GM12872 (cell line): ENCODE data around the gene TPX2.

Experiments used
- TF ChIP-seq, protein P1 (sequence below): IDR thresholded peaks from 3 replicates; pipeline ENCODE4 v1.5.1; 2011; ENCODE audit warnings: low read depth, mild to moderate bottlenecking, low read length, moderate library complexity; ENCODE audit not compliant: insufficient read depth

The TPX2 gene, protein sequence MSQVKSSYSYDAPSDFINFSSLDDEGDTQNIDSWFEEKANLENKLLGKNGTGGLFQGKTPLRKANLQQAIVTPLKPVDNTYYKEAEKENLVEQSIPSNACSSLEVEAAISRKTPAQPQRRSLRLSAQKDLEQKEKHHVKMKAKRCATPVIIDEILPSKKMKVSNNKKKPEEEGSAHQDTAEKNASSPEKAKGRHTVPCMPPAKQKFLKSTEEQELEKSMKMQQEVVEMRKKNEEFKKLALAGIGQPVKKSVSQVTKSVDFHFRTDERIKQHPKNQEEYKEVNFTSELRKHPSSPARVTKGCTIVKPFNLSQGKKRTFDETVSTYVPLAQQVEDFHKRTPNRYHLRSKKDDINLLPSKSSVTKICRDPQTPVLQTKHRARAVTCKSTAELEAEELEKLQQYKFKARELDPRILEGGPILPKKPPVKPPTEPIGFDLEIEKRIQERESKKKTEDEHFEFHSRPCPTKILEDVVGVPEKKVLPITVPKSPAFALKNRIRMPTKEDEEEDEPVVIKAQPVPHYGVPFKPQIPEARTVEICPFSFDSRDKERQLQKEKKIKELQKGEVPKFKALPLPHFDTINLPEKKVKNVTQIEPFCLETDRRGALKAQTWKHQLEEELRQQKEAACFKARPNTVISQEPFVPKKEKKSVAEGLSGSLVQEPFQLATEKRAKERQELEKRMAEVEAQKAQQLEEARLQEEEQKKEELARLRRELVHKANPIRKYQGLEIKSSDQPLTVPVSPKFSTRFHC

DNA sequence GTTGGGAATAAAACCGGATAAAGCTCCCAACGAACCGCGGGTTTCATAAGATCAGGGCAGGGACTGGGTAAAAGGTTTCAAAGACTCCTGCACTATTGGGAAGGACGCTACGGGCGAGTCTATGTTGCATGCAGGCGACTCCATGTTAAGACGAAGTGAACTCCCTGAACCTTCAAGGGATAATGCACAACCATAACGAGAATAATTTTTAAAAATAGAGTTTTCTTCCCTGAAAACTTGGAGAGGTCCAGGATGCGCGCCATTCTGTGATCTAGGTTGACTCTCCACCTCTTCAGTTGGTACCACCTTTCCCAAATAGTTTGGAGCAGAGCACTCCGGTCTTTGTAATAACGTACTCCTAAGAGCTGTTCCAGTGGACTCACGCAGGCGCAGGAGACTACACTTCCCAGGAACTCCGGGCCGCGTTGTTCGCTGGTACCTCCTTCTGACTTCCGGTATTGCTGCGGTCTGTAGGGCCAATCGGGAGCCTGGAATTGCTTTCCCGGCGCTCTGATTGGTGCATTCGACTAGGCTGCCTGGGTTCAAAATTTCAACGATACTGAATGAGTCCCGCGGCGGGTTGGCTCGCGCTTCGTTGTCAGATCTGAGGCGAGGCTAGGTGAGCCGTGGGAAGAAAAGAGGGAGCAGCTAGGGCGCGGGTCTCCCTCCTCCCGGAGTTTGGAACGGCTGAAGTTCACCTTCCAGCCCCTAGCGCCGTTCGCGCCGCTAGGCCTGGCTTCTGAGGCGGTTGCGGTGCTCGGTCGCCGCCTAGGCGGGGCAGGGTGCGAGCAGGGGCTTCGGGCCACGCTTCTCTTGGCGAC, at the start of gene TPX2:
Gene TPX2, plus strand, starts transcription at position 562 of the 821 bp plus-strand sequence. CDS start 18,187 bp downstream, outside the sequence.
- TF ChIP-seq, protein P1, sequence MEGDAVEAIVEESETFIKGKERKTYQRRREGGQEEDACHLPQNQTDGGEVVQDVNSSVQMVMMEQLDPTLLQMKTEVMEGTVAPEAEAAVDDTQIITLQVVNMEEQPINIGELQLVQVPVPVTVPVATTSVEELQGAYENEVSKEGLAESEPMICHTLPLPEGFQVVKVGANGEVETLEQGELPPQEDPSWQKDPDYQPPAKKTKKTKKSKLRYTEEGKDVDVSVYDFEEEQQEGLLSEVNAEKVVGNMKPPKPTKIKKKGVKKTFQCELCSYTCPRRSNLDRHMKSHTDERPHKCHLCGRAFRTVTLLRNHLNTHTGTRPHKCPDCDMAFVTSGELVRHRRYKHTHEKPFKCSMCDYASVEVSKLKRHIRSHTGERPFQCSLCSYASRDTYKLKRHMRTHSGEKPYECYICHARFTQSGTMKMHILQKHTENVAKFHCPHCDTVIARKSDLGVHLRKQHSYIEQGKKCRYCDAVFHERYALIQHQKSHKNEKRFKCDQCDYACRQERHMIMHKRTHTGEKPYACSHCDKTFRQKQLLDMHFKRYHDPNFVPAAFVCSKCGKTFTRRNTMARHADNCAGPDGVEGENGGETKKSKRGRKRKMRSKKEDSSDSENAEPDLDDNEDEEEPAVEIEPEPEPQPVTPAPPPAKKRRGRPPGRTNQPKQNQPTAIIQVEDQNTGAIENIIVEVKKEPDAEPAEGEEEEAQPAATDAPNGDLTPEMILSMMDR = peak; percentile 40; the same call in 1 of the 3 replicates

DNA sequence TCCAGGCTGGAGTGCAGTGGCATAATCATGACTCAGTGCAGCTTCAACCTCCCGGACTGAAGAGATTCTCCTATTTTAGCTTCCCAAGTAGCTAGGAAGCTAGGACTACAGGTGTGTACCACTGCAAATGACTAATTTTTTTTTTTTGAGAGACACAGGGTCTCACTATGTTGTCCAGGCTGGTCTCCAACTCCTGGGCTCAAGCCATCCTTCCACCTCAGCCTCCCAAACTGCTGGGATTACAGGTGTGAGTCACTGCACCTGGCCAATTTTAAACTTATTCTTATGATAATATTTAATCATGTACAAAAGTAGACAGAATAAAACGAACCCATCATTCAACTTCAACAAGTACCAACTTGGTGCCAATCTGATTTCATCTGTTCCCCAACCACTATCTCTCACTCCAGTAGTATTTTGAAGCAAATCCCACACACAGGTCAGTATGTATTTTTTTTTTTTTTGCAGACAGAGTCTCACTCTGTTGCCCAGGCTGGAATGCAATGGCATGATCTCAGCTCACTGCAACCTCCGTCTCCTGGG, 48.9 kb upstream of the TPX2 start:
- TF ChIP-seq, protein P1 = no peak

DNA sequence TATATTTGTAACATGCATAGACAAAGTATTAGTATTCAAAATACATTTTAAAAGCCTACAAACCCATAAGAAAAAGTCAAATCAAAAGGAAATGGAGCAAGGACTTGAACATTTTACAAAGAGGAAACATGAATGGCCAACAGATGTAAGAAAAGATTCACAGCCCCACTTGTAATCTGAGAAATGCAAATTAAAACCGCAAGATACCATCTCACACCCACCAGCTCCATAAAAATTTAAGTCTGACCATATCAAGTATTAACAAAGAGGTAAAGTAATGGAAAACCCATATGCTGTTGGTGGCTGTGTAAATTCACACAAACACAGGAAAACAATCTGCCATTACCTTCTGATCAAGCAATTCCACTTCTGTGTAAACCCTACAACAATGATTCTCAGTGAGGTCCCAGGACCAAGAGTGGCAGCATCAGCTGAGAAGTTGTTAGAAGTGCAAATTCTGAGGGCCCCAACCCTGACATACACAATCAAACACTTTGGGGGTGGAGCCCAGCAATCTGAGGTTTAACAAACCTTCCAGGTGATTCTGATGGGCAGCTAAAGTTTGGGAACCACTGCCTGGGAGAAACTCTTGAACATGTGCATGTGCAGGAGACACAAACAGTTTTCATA, 47.3 kb upstream of the TPX2 start:
- TF ChIP-seq, protein P1 = no peak

DNA sequence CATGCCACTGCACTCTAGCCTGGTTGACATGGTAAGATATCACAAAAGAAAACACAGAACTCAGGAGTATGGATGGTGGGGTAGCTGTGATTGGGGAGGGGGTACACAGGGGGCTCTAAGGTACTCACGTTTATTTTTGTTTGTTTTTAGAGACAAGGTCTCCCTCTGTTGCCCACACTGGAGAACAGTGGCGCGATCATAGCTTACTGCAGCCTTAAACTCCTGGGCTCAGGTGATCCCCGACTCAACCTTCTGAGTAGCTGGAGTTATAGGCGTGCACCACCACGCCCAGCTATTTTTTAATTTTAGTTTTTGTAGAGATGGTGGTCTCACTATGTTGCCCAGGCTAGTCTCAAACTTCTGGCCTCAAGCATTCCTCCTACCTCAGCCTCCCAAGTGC, 45.7 kb upstream of the TPX2 start:
- TF ChIP-seq, protein P1 = no peak

DNA sequence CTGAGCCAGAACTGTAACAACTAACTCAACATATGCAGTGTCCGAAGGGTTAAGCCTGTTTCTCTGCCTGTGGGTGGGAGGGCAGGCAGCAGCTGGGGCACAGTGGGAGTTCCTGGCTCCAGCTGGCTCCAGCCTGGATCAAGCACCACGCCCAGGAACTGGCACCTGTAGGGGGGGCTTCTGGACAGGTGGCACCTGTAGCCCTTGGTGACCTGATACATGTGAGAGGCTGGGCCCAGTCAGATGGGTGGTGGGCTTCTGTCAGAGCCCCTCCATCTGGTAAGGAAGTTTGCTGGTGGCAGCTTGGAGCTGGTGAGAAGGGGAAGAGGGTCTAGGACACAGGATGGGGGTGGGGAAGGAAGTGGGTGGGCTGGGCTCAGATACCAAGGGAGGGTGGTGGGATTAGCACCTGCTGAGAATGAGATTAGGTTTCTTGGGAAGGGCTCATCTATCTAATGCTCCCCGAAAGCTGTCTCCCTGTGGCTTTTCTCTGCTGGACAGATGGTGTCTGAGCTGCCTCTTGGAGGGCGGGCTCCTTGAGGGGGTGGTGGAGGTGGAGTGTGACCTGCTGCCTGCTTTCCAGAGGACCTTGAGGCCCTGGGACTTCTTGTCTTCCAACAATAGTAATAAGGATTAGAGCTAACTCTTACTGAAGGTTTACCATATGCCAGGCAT, 45.0 kb upstream of the TPX2 start:
- TF ChIP-seq, protein P1 = no peak

DNA sequence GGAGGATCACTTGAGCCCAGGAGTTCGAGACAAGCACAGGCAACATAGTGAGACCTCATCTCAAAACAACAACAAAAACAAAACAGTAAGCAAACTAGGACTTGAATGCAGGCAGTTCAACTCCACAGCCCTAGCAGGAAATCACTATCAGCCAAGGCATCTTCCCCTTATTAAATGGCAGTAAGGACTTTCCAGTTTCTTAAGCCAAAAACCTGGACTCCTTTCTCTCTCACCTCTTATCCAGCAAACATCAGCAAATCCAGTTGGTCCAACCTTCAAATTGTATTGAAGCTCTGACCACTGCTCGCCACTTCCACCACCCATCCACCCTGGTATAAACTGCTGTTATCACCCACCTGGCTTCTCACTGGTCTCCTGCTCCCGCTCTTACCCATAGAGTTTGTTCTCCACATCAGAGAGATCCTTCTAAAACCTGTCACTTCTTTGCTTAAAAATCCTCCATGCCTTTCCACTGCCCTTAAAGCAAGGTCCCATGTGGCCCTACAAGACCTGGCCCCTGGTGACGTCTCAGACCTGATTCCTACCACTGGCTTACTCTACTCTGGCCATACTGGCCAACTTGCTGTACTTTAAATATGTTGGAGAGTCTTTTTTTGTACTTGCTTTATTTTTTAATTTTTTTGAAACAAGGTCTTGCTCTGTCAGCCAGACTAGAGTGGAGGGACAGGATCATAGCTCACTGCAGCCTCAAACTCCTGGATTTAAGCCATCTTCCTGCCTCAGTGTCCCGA, 44.1 kb upstream of the TPX2 start:
- TF ChIP-seq, protein P1 = no peak
